OCI-LY3 (cell line): ENCODE measurements around the gene CLRN3.

Experiments used
- H2AFZ ChIP-seq: fragments of 200-600, 300-600 bp; shearing (Covaris generic); 2 replicates; pipeline ENCODE4 v1.6.0; 2014; ENCODE audit warnings: antibody characterized with exemption, low read depth, low read length
- H3K27ac ChIP-seq: fragments of 200-600, 300-600 bp; sonication (generic); 2 replicates; pipeline ENCODE4 v1.5.1; 2014; ENCODE audit warnings: mild to moderate bottlenecking, low read length, moderate library complexity, mixed read lengths
- H3K27me3 ChIP-seq: fragments of 200-600, 300-600 bp; sonication (generic); 2 replicates; pipeline ENCODE4 v1.6.1; 2014; ENCODE audit warnings: low read depth, low read length, mixed read lengths
- H3K36me3 ChIP-seq: fragments of 200-600, 300-600 bp; sonication (generic); replicated peaks from 2 replicates; pipeline ENCODE3; 2014; ENCODE audit warnings: low read depth, low read length, mixed read lengths
- H3K4me1 ChIP-seq: fragments of 300-600, 200-600 bp; sonication (generic); 2 replicates; pipeline ENCODE4 v1.6.1; 2014; ENCODE audit warnings: low read length, mixed read lengths
- H3K4me2 ChIP-seq: fragments of 200-600, 300-600 bp; sonication (generic); 2 replicates; pipeline ENCODE4 v1.6.1; 2014; ENCODE audit warnings: low read length, mixed read lengths
- H3K4me3 ChIP-seq: fragments of 300-600, 200-600 bp; sonication (generic); 2 replicates; pipeline ENCODE4 v1.5.1; 2014; ENCODE audit warnings: antibody characterized with exemption, mild to moderate bottlenecking, low read length, moderate library complexity
- H3K79me2 ChIP-seq: fragments of 300-600, 200-600 bp; shearing (Covaris generic); 2 replicates; pipeline ENCODE4 v1.6.1; 2014; ENCODE audit warnings: mild to moderate bottlenecking, low read length, mixed read lengths
- H3K9ac ChIP-seq: fragments of 300-600, 200-600 bp; shearing (Covaris generic); 2 replicates; pipeline ENCODE4 v1.6.0; 2014; ENCODE audit warnings: mild to moderate bottlenecking, low read length, moderate library complexity
- H3K9me3 ChIP-seq: fragments of 200-600, 300-600 bp; shearing (Covaris generic); 2 replicates; pipeline ENCODE4 v1.6.1; 2014; ENCODE audit warnings: low read length, mixed read lengths; ENCODE audit not compliant: insufficient read depth
- H4K20me1 ChIP-seq: fragments of 200-600, 300-600 bp; sonication (generic); 2 replicates; pipeline ENCODE4 v1.6.1; 2016; ENCODE audit warnings: low read length, mixed read lengths; ENCODE audit not compliant: insufficient read depth
- CTCF ChIP-seq: fragments of 200-600, 300-600 bp; sonication (generic); IDR thresholded peaks from 2 replicates; pipeline ENCODE4 v1.5.1; 2014; ENCODE audit warnings: antibody characterized with exemption, low read length, low read depth
- EZH2phosphoT487 ChIP-seq: fragments of 200-600 bp; shearing (Covaris generic); IDR thresholded peaks from 2 replicates; pipeline ENCODE4 v1.6.1; 2018; ENCODE audit warnings: antibody characterized with exemption, mixed run types, low read depth

Gene CLRN3

DNA sequence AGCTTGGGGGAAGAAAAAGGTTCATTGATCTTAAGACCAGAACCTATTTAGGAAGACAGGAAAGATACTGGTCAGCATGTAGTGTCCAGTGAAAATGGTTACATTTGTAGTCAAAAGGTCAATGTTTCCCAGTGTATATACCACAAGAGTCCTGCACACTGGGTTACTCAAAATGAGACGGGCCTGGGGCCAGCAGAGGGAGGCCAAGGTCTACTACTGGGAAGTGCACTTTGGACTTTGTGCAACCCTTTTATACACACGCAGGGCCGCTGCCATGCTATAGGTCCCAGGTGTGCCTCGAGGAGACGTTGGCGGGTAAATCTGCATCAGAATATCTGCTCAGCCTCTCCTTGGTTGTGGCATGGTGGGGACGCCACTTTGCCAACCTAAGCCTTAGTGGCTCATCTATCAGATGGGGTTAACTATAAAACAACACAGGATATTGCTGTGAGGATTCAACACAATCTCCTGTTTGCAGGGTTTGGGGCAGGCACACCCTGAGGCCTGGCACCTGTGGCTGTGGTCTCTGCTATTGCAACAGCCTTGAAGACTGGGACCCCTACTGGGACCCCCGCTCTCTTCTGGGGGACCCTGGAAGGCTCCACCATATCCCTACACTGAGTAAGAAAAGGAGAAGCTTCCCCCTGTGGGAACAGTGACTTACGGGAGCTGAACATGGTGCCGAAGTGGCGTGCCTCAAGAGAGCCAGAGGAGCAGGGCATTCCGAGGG is 19.7 kb downstream of the CLRN3 start:
- Histone ChIP-seq H3K4me3 (no peak overlapping the region), H3K36me3 (no peaks in the 10 kb centered on the region), H3K79me2 (no peaks in the 10 kb centered on the region), H3K27me3 (no peaks in the 10 kb centered on the region), H3K4me1 (peaks cover 2% of the 10 kb centered on the region; the same call in 1 of the 2 replicates), H3K9me3 (no peaks in the 10 kb centered on the region), H3K4me2 (no peak overlapping the region), H3K27ac (no peak overlapping the region), H2AFZ (no peak overlapping the region), H3K9ac (no peak overlapping the region), H4K20me1 (no peaks in the 10 kb centered on the region)
- TF ChIP-seq EZH2phosphoT487 (no peak), CTCF (no peak)

GRCh38 chr10:127872011-127872761 is 20.6 kb downstream of the CLRN3 start:
- Histone ChIP-seq H3K4me1 (0 out of 2 replicates have a peak, but pooled peaks cover 2% of the 10 kb centered on the region), H3K4me3 (no peak overlapping the region), H3K27ac (no peak overlapping the region), H4K20me1 (no peaks in the 10 kb centered on the region), H3K27me3 (no peaks in the 10 kb centered on the region), H3K36me3 (no peaks in the 10 kb centered on the region), H3K9ac (no peak overlapping the region), H3K9me3 (no peaks in the 10 kb centered on the region), H3K4me2 (no peak overlapping the region), H3K79me2 (no peaks in the 10 kb centered on the region), H2AFZ (no peak overlapping the region)
- TF ChIP-seq EZH2phosphoT487 = no peak

GRCh38 chr10:127871631-127872010 is 21.1 kb downstream of the CLRN3 start:
- Histone ChIP-seq H2AFZ (no peak overlapping the region), H3K27ac (no peak overlapping the region), H3K36me3 (no peaks in the 10 kb centered on the region), H3K4me2 (no peak overlapping the region), H3K4me3 (no peak overlapping the region), H3K9ac (no peak overlapping the region), H3K27me3 (no peaks in the 10 kb centered on the region), H3K9me3 (no peaks in the 10 kb centered on the region), H4K20me1 (no peaks in the 10 kb centered on the region), H3K79me2 (no peaks in the 10 kb centered on the region), H3K4me1 (0 out of 2 replicates have a peak, but pooled peaks cover 2% of the 10 kb centered on the region)
- TF ChIP-seq CTCF (no peak), EZH2phosphoT487 (no peak)

DNA sequence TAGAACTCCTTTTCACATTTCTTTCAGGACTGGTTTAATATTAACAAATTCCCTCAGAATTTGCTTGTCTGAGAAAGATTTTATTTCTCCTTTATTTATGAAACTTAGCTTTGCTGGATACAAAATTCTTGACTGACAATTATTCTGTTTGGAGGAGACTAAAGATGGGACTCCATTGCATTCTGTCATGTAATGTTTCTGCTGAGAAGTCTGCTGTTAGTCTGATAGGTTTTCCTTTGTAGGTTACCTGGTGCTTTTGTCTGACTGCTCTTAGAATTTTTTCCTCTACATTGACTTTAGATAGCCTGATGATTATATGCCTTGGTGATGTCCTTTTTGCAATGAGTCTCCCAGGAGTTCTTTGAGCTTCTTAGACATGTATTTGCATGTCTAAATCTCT is 23.4 kb downstream of the CLRN3 start:
- Histone ChIP-seq H2AFZ (no peak overlapping the region), H3K27ac (no peak overlapping the region), H4K20me1 (no peaks in the 10 kb centered on the region), H3K4me1 (0 out of 2 replicates have a peak, but pooled peaks cover 2% of the 10 kb centered on the region), H3K9ac (no peak overlapping the region), H3K36me3 (no peaks in the 10 kb centered on the region), H3K9me3 (no peaks in the 10 kb centered on the region), H3K79me2 (no peaks in the 10 kb centered on the region), H3K4me2 (no peak overlapping the region), H3K4me3 (no peak overlapping the region), H3K27me3 (no peaks in the 10 kb centered on the region)
- TF ChIP-seq EZH2phosphoT487 (no peak), CTCF (no peak)
